Coronary artery (tissue), 2 donors: ENCODE data around the gene ETV4.

Source experiments
- DNase-seq: peaks from one replicate; pipeline ENCODE4 v3.0.0-alpha.2; 2017; ENCODE audit warnings: low spot score
- H3K27ac ChIP-seq, 2 donors: fragments of 200-600 bp; sonication (generic); one replicate each; pipeline ENCODE4 v1.5.1; 2016 to 2019
- H3K4me3 ChIP-seq: fragments of 200-600 bp; sonication (generic); 2 replicates; pipeline ENCODE4 v1.5.1; 2016; ENCODE audit warnings: mild to moderate bottlenecking, moderate library complexity
- TF ChIP-seq, protein P1 (sequence below): fragments of 200-600 bp; sonication (generic); IDR thresholded peaks from one replicate; pipeline ENCODE4 v1.5.1; 2019; ENCODE audit warnings: antibody characterized with exemption

Gene ETV4

DNA sequence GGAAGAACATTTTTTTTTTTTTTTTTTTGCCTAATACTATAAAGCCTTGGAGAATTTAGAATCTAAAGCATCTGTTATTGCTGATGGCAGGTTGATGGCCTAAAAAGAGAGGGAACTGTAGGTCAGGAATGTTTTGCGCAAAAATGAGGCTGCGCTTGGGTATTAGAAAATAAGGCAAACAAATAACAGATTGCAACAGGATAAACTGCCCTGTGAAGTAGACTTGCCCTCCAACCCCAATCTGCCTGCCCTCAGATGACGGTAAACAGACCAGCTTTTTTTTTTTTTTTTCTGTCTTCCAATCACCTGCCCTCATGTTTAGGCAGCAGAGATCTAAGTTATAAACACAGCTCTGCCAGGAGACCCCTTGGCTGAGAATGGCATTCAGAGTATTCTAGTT is 66.2 kb downstream of the ETV4 start:
- no peak for DNase-seq
- no peak overlapping the region for H3K4me3 ChIP-seq
- H3K27ac ChIP-seq = no peak overlapping the region
- TF ChIP-seq, protein P1, sequence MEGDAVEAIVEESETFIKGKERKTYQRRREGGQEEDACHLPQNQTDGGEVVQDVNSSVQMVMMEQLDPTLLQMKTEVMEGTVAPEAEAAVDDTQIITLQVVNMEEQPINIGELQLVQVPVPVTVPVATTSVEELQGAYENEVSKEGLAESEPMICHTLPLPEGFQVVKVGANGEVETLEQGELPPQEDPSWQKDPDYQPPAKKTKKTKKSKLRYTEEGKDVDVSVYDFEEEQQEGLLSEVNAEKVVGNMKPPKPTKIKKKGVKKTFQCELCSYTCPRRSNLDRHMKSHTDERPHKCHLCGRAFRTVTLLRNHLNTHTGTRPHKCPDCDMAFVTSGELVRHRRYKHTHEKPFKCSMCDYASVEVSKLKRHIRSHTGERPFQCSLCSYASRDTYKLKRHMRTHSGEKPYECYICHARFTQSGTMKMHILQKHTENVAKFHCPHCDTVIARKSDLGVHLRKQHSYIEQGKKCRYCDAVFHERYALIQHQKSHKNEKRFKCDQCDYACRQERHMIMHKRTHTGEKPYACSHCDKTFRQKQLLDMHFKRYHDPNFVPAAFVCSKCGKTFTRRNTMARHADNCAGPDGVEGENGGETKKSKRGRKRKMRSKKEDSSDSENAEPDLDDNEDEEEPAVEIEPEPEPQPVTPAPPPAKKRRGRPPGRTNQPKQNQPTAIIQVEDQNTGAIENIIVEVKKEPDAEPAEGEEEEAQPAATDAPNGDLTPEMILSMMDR = no peak
